ENCODE data around the gene ARAP1. TPM values are rescaled to one million over a fixed set of nuclear protein-coding genes. Genes with fewer than 3 reads are reported as not detected.

Gene ARAP1
- total and polyA plus RNA-seq, 2 donors (not counting 1 experiment from before 2014, with no cell fraction given) = 41.8 to 113 TPM

DNA sequence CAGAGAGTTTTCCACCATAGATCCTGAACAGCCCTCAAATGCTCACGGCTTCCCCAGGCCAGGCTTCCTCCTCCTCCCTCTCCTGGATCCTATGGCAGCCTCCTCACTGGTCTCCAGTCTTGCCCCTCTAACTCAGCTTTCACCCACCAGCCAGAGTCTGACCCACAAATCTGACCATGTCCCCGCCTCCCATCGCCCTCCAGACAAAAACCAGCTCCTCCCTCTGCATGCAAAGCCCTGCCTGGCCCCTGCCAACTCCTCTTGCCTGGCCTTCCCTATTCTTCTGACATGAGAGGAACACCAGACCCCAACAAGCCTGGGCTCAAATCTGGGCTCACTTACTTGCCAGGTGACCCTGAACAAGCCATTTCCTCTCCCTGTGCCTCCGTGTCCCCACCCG lies 45.6 kb downstream of the ARAP1 start:
- Histone ChIP-seq H3K27ac (ENCODE audit: insufficient read depth, low read length) (no peak overlapping the region), H3K4me3 (replicated peaks in 1 of 4; ENCODE audit: control extremely low read depth in 1 of 4, insufficient read depth in 1 of 4, low read depth in 3 of 4, low read length in 4 of 4) (no peak overlapping the region), H3K36me3 (ENCODE audit: control insufficient read depth, insufficient read depth, low read length) (peaks cover 21% of the 10 kb centered on the region), H3K79me2 (ENCODE audit: control insufficient read depth, insufficient read depth, low read length) (no peaks in the 10 kb centered on the region), H3K9me3 (ENCODE audit: control insufficient read depth, insufficient read depth, low read depth, low read length) (no peaks in the 10 kb centered on the region), H3K4me1 (ENCODE audit: control insufficient read depth, extremely low read depth, insufficient read depth, low read length) (peaks cover 18% of the 10 kb centered on the region), H4K20me1 (ENCODE audit: control insufficient read depth, extremely low read depth, insufficient read depth, low read length) (no peaks in the 10 kb centered on the region), H3K27me3 (ENCODE audit: control insufficient read depth, insufficient read depth, low read length) (no peaks in the 10 kb centered on the region), H3K9ac (ENCODE audit: insufficient read depth, low read length) (no peak overlapping the region), H3K4me2 (ENCODE audit: extremely low read depth, insufficient read depth, low read length) (no peak overlapping the region), H2AFZ (ENCODE audit: low read length) (no peak overlapping the region)
- DNase-seq (ENCODE audit: low read depth in 2 of 2) = no peak
- TF ChIP-seq EZH2 (IDR thresholded peaks at IDR 0.05; ENCODE audit: low read length, missing control alignments) = no peak
- TF ChIP-seq CTCF (conservative IDR thresholded peaks at IDR 0.05 in 1 of 2, IDR thresholded peaks at IDR 0.05 in 1 of 2; ENCODE audit: low read depth in 1 of 2, low read length in 2 of 2) = no peak

- Histone ChIP-seq H3K36me3 (ENCODE audit: control insufficient read depth, insufficient read depth, low read length) (peaks cover 22% of the 10 kb centered on the region), H3K4me1 (ENCODE audit: control insufficient read depth, extremely low read depth, insufficient read depth, low read length) (peaks cover 18% of the 10 kb centered on the region), H4K20me1 (ENCODE audit: control insufficient read depth, extremely low read depth, insufficient read depth, low read length) (no peaks in the 10 kb centered on the region), H3K4me2 (ENCODE audit: extremely low read depth, insufficient read depth, low read length) (no peak overlapping the region), H3K27ac (ENCODE audit: insufficient read depth, low read length) (no peak overlapping the region), H3K27me3 (ENCODE audit: control insufficient read depth, insufficient read depth, low read length) (no peaks in the 10 kb centered on the region), H3K9ac (ENCODE audit: insufficient read depth, low read length) (no peak overlapping the region), H2AFZ (ENCODE audit: low read length) (no peak overlapping the region), H3K79me2 (ENCODE audit: control insufficient read depth, insufficient read depth, low read length) (no peaks in the 10 kb centered on the region), H3K4me3 (replicated peaks in 1 of 4; ENCODE audit: control extremely low read depth in 1 of 4, insufficient read depth in 1 of 4, low read depth in 3 of 4, low read length in 4 of 4) (no peak overlapping the region), H3K9me3 (ENCODE audit: control insufficient read depth, insufficient read depth, low read depth, low read length) (no peaks in the 10 kb centered on the region)
- no peak for DNase-seq (ENCODE audit: low read depth in 2 of 2)
- TF ChIP-seq EZH2 (IDR thresholded peaks at IDR 0.05; ENCODE audit: low read length, missing control alignments) = no peak
- TF ChIP-seq CTCF (conservative IDR thresholded peaks at IDR 0.05 in 1 of 2, IDR thresholded peaks at IDR 0.05 in 1 of 2; ENCODE audit: low read depth in 1 of 2, low read length in 2 of 2) = no peak
These were observed 46.5 kb downstream of the ARAP1 start for GRCh38 chr11:72705442-72706365.

DNA sequence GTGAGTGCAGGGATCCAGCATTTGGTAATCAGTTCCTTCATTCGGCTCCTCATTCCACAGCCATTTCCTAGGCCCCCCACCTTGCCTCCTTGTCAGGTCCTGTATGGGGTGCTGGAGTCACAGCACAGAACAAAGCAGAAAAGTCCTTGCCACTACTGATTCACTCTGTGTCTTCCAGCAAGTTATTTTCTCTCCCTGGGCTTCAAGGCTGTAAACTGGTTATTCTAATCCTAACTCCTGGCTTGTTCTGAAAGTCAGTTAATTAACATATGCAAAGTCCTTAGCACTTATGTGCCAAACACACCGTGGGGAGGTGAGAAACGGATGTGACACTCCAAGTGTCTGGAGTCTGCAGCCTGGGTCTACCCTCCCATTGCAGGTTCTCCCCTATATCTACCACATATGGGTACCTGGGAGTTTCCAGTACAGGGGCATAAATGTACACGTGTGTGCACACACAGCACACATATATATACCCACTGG lies 47.4 kb downstream of the ARAP1 start:
- no peaks in the 10 kb centered on the region for H4K20me1 ChIP-seq (ENCODE audit: control insufficient read depth, extremely low read depth, insufficient read depth, low read length)
- DNase-seq (ENCODE audit: low read depth in 2 of 2) = no peak

More for the DNA sequence above, 47.4 kb downstream of the ARAP1 start:
- no peaks in the 10 kb centered on the region for H3K27me3 ChIP-seq (ENCODE audit: control insufficient read depth, insufficient read depth, low read length)
- H3K9ac ChIP-seq (ENCODE audit: insufficient read depth, low read length) = no peak overlapping the region
- H3K4me1 ChIP-seq (ENCODE audit: control insufficient read depth, extremely low read depth, insufficient read depth, low read length) = peaks cover 18% of the 10 kb centered on the region
- no peaks in the 10 kb centered on the region for H3K79me2 ChIP-seq (ENCODE audit: control insufficient read depth, insufficient read depth, low read length)
- no peak overlapping the region for H3K4me2 ChIP-seq (ENCODE audit: extremely low read depth, insufficient read depth, low read length)
- H3K27ac ChIP-seq (ENCODE audit: insufficient read depth, low read length) = no peak overlapping the region
- H2AFZ ChIP-seq (ENCODE audit: low read length) = no peak overlapping the region
- no peak overlapping the region for H3K4me3 ChIP-seq (replicated peaks in 1 of 4; ENCODE audit: control extremely low read depth in 1 of 4, insufficient read depth in 1 of 4, low read depth in 3 of 4, low read length in 4 of 4)
- peaks cover 20% of the 10 kb centered on the region for H3K36me3 ChIP-seq (ENCODE audit: control insufficient read depth, insufficient read depth, low read length)
- TF ChIP-seq CTCF (conservative IDR thresholded peaks at IDR 0.05 in 1 of 2, IDR thresholded peaks at IDR 0.05 in 1 of 2; ENCODE audit: low read depth in 1 of 2, low read length in 2 of 2) (no peak), EZH2 (IDR thresholded peaks at IDR 0.05; ENCODE audit: low read length, missing control alignments) (no peak)
- no peaks in the 10 kb centered on the region for H3K9me3 ChIP-seq (ENCODE audit: control insufficient read depth, insufficient read depth, low read depth, low read length)
